Measurements from ENCODE around the gene GNG11.
A peak's percentile ranks its signal among the peaks of the same experiment; 100 is the strongest.

The GNG11 gene

GRCh38 chr7:93890464-93891068 lies 31.0 kb upstream of the GNG11 start, which contains the start of gene TFPI2:
Gene TFPI2 (minus strand): TSS chr7:93890753. CDS start chr7:93890678, 75 bp downstream.
- Histone ChIP-seq H3K9me2 (replicated peaks; ENCODE audit: control insufficient read depth, low read length) (no peaks in the 10 kb centered on the region), H3K79me2 (ENCODE audit: control insufficient read depth, low read length) (no peaks in the 10 kb centered on the region), H3K4me2 (ENCODE audit: low read length) (peak within 1 kb of the TSS; percentile 77), H3K9me3 (ENCODE audit: control insufficient read depth, insufficient read depth, low read length) (no peaks in the 10 kb centered on the region), H3K4me3 (ENCODE audit: low read length) (peak within 1 kb of the TSS; percentile 68), H3F3A (ENCODE audit: control insufficient read depth, insufficient read depth) (no peaks in the 10 kb centered on the region), H3K27me3 (ENCODE audit: control insufficient read depth, low read length) (peaks cover 49% of the 10 kb centered on the region), H3K36me3 (ENCODE audit: control insufficient read depth, low read length) (no peaks in the 10 kb centered on the region), H3K4me1 (ENCODE audit: control insufficient read depth, low read length) (peaks cover 19% of the 10 kb centered on the region), H4K20me1 (ENCODE audit: control insufficient read depth, insufficient read depth, low read depth, low read length) (no peaks in the 10 kb centered on the region), H3K27ac (ENCODE audit: low read depth, low read length) (no peak within 1 kb of the TSS)
- peak; percentile 66; the same call in 1 of the 2 replicates for TF ChIP-seq EZH2phosphoT487 (IDR thresholded peaks at IDR 0.05; ENCODE audit: borderline replicate concordance, low read length)
- TF ChIP-seq CTCF (IDR thresholded peaks at IDR 0.05; ENCODE audit: low read depth, low read length, poor library complexity, severe bottlenecking) = no peak

- no peak overlapping the region for H3K27ac ChIP-seq (ENCODE audit: low read depth, low read length)
Measured at GRCh38 chr7:93894426-93894825, 27.1 kb upstream of the GNG11 start.

GRCh38 chr7:93894966-93895640 lies 26.4 kb upstream of the GNG11 start:
- Histone ChIP-seq H3K79me2 (ENCODE audit: control insufficient read depth, low read length) (no peaks in the 10 kb centered on the region), H3K36me3 (ENCODE audit: control insufficient read depth, low read length) (no peaks in the 10 kb centered on the region), H3K9me2 (replicated peaks; ENCODE audit: control insufficient read depth, low read length) (no peaks in the 10 kb centered on the region), H3K9me3 (ENCODE audit: control insufficient read depth, insufficient read depth, low read length) (no peaks in the 10 kb centered on the region), H3F3A (ENCODE audit: control insufficient read depth, insufficient read depth) (no peaks in the 10 kb centered on the region), H3K4me2 (ENCODE audit: low read length) (no peak overlapping the region), H3K4me1 (ENCODE audit: control insufficient read depth, low read length) (peaks cover 15% of the 10 kb centered on the region), H3K27ac (ENCODE audit: low read depth, low read length) (no peak overlapping the region), H4K20me1 (ENCODE audit: control insufficient read depth, insufficient read depth, low read depth, low read length) (no peaks in the 10 kb centered on the region), H3K27me3 (ENCODE audit: control insufficient read depth, low read length) (peaks cover 45% of the 10 kb centered on the region), H3K4me3 (ENCODE audit: low read length) (no peak overlapping the region)
- TF ChIP-seq CTCF (IDR thresholded peaks at IDR 0.05; ENCODE audit: low read depth, low read length, poor library complexity, severe bottlenecking) = no peak
- TF ChIP-seq EZH2phosphoT487 (IDR thresholded peaks at IDR 0.05; ENCODE audit: borderline replicate concordance, low read length) = no peak

More at GRCh38 chr7:93894426-93894825, 27.1 kb upstream of the GNG11 start:
- no peak overlapping the region for H3K4me2 ChIP-seq (ENCODE audit: low read length)
- no peaks in the 10 kb centered on the region for H3K36me3 ChIP-seq (ENCODE audit: control insufficient read depth, low read length)
- H3K4me3 ChIP-seq (ENCODE audit: low read length) = no peak overlapping the region
- H3K27me3 ChIP-seq (ENCODE audit: control insufficient read depth, low read length) = peaks cover 48% of the 10 kb centered on the region
- TF ChIP-seq CTCF (IDR thresholded peaks at IDR 0.05; ENCODE audit: low read depth, low read length, poor library complexity, severe bottlenecking) (no peak), EZH2phosphoT487 (IDR thresholded peaks at IDR 0.05; ENCODE audit: borderline replicate concordance, low read length) (no peak)
- H3K79me2 ChIP-seq (ENCODE audit: control insufficient read depth, low read length) = no peaks in the 10 kb centered on the region
- H3K9me2 ChIP-seq (replicated peaks; ENCODE audit: control insufficient read depth, low read length) = no peaks in the 10 kb centered on the region
- H3F3A ChIP-seq (ENCODE audit: control insufficient read depth, insufficient read depth) = no peaks in the 10 kb centered on the region
- peaks cover 19% of the 10 kb centered on the region for H3K4me1 ChIP-seq (ENCODE audit: control insufficient read depth, low read length)
- H4K20me1 ChIP-seq (ENCODE audit: control insufficient read depth, insufficient read depth, low read depth, low read length) = no peaks in the 10 kb centered on the region
- no peaks in the 10 kb centered on the region for H3K9me3 ChIP-seq (ENCODE audit: control insufficient read depth, insufficient read depth, low read length)

Data from DOHH2 (cell line).